ENCODE data around the gene CIAO2B.

DNA sequence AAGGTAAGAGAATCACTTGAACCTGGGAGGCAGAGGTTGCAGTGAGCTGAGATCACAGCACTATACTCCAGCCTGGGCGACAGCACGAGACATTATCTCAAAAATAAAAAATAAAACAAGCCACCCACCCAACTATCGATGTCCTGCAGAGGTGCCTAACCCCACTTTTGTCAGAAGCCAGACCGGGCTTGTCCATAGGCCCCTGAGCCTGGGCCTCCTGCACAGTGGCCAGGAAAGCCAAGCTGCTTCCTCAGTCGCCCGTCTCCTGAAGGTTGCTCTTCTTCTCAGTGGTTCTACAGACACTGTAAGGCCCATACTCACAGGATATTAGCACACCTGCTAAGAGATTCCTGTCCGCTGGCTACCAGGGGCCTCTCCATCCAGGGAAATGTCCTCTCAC, 12.3 kb upstream of the CIAO2B start:
- TF ChIP-seq CTCF (IDR thresholded peaks at IDR 0.05) (no peak), POLR2A (IDR thresholded peaks at IDR 0.05) (no peak)

Measured in adrenal gland (tissue), 5 donors.